ENCODE results near the gene HK3.

DNA sequence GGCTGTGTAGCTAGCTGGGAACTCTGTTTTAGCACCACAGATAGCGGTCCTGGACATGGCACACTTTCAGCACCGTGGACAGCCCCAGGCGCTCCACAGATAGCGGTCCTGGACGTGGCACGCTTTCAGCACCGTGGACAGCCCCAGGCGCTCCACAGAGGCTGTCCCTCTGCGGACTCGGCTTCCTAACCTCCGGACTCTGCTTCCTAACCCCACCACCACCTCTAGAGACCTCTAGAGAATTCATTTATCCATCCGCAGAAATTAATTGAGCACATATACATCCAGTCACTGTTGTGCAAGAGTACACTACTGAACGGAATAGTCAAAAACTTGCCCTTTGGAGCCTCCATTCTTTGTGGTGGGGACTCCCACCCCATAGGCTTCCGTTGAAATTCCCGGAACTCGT lies 61.4 kb downstream of the HK3 start:
- TF ChIP-seq, protein P1, sequence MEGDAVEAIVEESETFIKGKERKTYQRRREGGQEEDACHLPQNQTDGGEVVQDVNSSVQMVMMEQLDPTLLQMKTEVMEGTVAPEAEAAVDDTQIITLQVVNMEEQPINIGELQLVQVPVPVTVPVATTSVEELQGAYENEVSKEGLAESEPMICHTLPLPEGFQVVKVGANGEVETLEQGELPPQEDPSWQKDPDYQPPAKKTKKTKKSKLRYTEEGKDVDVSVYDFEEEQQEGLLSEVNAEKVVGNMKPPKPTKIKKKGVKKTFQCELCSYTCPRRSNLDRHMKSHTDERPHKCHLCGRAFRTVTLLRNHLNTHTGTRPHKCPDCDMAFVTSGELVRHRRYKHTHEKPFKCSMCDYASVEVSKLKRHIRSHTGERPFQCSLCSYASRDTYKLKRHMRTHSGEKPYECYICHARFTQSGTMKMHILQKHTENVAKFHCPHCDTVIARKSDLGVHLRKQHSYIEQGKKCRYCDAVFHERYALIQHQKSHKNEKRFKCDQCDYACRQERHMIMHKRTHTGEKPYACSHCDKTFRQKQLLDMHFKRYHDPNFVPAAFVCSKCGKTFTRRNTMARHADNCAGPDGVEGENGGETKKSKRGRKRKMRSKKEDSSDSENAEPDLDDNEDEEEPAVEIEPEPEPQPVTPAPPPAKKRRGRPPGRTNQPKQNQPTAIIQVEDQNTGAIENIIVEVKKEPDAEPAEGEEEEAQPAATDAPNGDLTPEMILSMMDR (IDR thresholded peaks at IDR 0.05), result no peak
- peak; percentile 30 for TF ChIP-seq POLR2AphosphoS5 (IDR thresholded peaks at IDR 0.05)
- no peak for TF ChIP-seq POLR2A (IDR thresholded peaks at IDR 0.05)

Measured in prostate gland (tissue), 2 donors.